CD14-positive monocyte (primary cell): Measurements from ENCODE around the gene DACT2. TPM values are rescaled to one million over a fixed set of nuclear protein-coding genes. Genes with fewer than 3 reads are reported as not detected.

Source experiments
- DNase-seq, 3 donors: peaks; one replicate each; pipeline ENCODE4 v3.0.0-alpha.2; 2011 to 2022
- H2AFZ ChIP-seq: 2 replicates; pipeline ENCODE4 v1.6.0; 2012; ENCODE audit warnings: mild to moderate bottlenecking, low read depth, low read length, inconsistent platforms; ENCODE audit not compliant: insufficient read depth, poor library complexity, severe bottlenecking
- H3K27ac ChIP-seq, 2 donors: 1 replicate in 1 of 2; 2 replicates in 1 of 2; pipeline ENCODE4 v1.5.1; 2012 to 2013; ENCODE audit warnings: low read length in 2 of 2, control low read depth in 1 of 2, inconsistent platforms in 1 of 2, low read depth in 1 of 2, mild to moderate bottlenecking in 1 of 2
- H3K27me3 ChIP-seq, 2 donors: one replicate each; pipeline versions ENCODE4 v1.6.0 to v1.6.1; 2011 to 2013; ENCODE audit warnings: low read length in 2 of 2; ENCODE audit not compliant: control insufficient read depth in 2 of 2, insufficient read depth in 2 of 2
- H3K36me3 ChIP-seq, 2 donors: replicated peaks in 1 of 2; 1 replicate in 1 of 2; 2 replicates in 1 of 2; pipeline versions ENCODE4 v1.5.1 to v1.6.1; 2012 to 2013; ENCODE audit warnings: low read length in 2 of 2, control low read depth in 1 of 2, inconsistent platforms in 1 of 2, mild to moderate bottlenecking in 1 of 2; ENCODE audit not compliant: insufficient read depth in 2 of 2, control insufficient read depth in 1 of 2
- H3K4me1 ChIP-seq, 2 donors: 1 replicate in 1 of 2; 2 replicates in 1 of 2; pipeline versions ENCODE4 v1.5.1 to v1.6.1; 2012 to 2013; ENCODE audit warnings: low read length in 2 of 2, control low read depth in 1 of 2, inconsistent platforms in 1 of 2, mild to moderate bottlenecking in 1 of 2, moderate library complexity in 1 of 2; ENCODE audit not compliant: insufficient read depth in 2 of 2, control insufficient read depth in 1 of 2
- H3K4me2 ChIP-seq: replicated peaks from 2 replicates; pipeline ENCODE3; 2012; ENCODE audit warnings: low read length, moderate library complexity, mild to moderate bottlenecking; ENCODE audit not compliant: poor library complexity, severe bottlenecking; ENCODE audit errors: extremely low read depth
- H3K4me3 ChIP-seq, 3 experiments: fragments of 200-600 bp in 1 of 3; sonication (generic) in 1 of 3; replicated peaks in 1 of 3; 1 replicate in 2 of 3; 2 replicates in 1 of 3; pipeline ENCODE4 v1.5.1; 2011 to 2013; ENCODE audit warnings: low read length in 3 of 3, mild to moderate bottlenecking in 3 of 3, control low read depth in 2 of 3, low read depth in 2 of 3, inconsistent platforms in 1 of 3, moderate library complexity in 1 of 3
- H3K79me2 ChIP-seq: 2 replicates; pipeline ENCODE4 v1.6.0; 2012; ENCODE audit warnings: mild to moderate bottlenecking, control low read depth, inconsistent platforms, low read length, moderate library complexity; ENCODE audit not compliant: insufficient read depth
- H3K9ac ChIP-seq: 2 replicates; pipeline ENCODE4 v1.6.0; 2017; ENCODE audit warnings: low read length, mild to moderate bottlenecking; ENCODE audit not compliant: insufficient read depth, poor library complexity, severe bottlenecking
- H3K9me3 ChIP-seq, 2 donors: replicated peaks in 1 of 2; 1 replicate in 1 of 2; 2 replicates in 1 of 2; pipeline versions ENCODE4 v1.5.1 to v1.6.1; 2012 to 2013; ENCODE audit warnings: low read length in 2 of 2, control low read depth in 1 of 2; ENCODE audit not compliant: control insufficient read depth in 1 of 2, insufficient read depth in 1 of 2
- H4K20me1 ChIP-seq: 2 replicates; pipeline ENCODE4 v1.6.0; 2012; ENCODE audit warnings: mild to moderate bottlenecking, low read length, control low read depth, moderate library complexity; ENCODE audit not compliant: insufficient read depth
- H3K27ac Mint-ChIP-seq, 7 donors: one replicate each; pipeline ENCODE4 v1.8.0; 2020; ENCODE audit warnings: mild to moderate bottlenecking in 7 of 7, mixed read lengths in 7 of 7, moderate library complexity in 6 of 7, inconsistent platforms in 2 of 7
- H3K27me3 Mint-ChIP-seq, 3 donors: one replicate each; pipeline ENCODE4 v1.8.0; 2021 to 2022; ENCODE audit warnings: low read depth in 3 of 3, mild to moderate bottlenecking in 3 of 3, mixed read lengths in 3 of 3, moderate library complexity in 3 of 3, inconsistent platforms in 1 of 3
- H3K36me3 Mint-ChIP-seq, 2 donors: one replicate each; pipeline ENCODE4 v1.8.0; 2020; ENCODE audit warnings: mixed read lengths in 2 of 2, inconsistent platforms in 1 of 2, mild to moderate bottlenecking in 1 of 2
- H3K4me1 Mint-ChIP-seq: one replicate; pipeline ENCODE4 v1.8.0; 2020; ENCODE audit warnings: mild to moderate bottlenecking, mixed read lengths
- H3K4me3 Mint-ChIP-seq, 2 donors: one replicate each; pipeline ENCODE4 v1.8.0; 2020; ENCODE audit warnings: mild to moderate bottlenecking in 2 of 2, mixed read lengths in 2 of 2, moderate library complexity in 1 of 2
- H3K9me3 Mint-ChIP-seq, 7 donors: one replicate each; pipeline ENCODE4 v1.8.0; 2020 to 2022; ENCODE audit warnings: mixed read lengths in 7 of 7, mild to moderate bottlenecking in 6 of 7, moderate library complexity in 6 of 7, inconsistent platforms in 2 of 7
- WGBS: methylation state at CpG from one replicate; pipeline ENCODE4 v1.1.5; 2013; ENCODE audit warnings: missing lambda C conversion rate; ENCODE audit not compliant: insufficient coverage; 5-methylcytosine and 5-hydroxymethylcytosine counted together
- intact Hi-C, 2 donors: fragments of 100-400 bp; cut with micrococcal nuclease; formaldehyde crosslinking; loops; one replicate each; pipeline versions ENCODE4 v1.15.0 to v1.15.1; 2023
- polyA plus RNA-seq, 3 donors: library from polyadenylated mRNA; depleted of rRNA in 1 of 3; unstranded in 2 of 3; stranded (reverse) in 1 of 3; fragments of 300-500 nt in 2 of 3; fragments of >200 nt in 1 of 3; fragmentation: Illumina TruSeq in 2 of 3; gene quantifications; 1 replicate in 2 of 3; 2 replicates in 1 of 3; pipeline ENCODE4 v1.2.3, GENCODE V29; 2012 to 2021
- TF ChIP-seq, protein P1 (sequence below): fragments of 200-600 bp; IDR thresholded peaks from one replicate; pipeline ENCODE4 v1.8.0; 2022; ENCODE audit warnings: antibody characterized with exemption, mild to moderate bottlenecking

The DACT2 gene
- polyA plus RNA-seq, 3 donors: not detected

DNA sequence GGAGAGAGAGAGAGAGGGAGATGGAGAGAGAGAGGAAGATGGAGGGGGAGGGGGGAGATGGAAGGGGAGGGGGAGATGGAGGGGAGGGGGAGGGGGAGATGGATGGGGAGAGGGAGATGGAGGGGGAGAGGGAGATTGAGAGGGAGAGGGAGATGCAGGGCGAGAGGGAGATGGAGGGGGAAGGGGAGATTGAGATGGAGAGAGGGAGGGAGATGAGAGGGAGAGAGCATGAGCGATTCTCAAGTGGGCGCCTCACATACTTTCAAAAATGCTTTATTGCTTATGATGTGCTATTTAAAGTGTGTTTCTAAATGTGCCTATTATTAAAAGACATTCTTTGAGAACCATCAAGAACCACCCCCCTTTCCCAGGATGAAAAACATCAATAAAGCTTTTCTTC is 43.7 kb upstream of the DACT2 start:
- no peak overlapping the region for H3K27ac Mint-ChIP-seq
- Histone ChIP-seq H4K20me1 (no peaks in the 10 kb centered on the region), H3K27ac (no peak overlapping the region), H3K36me3 (no peaks in the 10 kb centered on the region), H3K79me2 (no peaks in the 10 kb centered on the region), H3K4me2 (no peak overlapping the region), H3K4me1 (no peaks in the 10 kb centered on the region), H3K27me3 (no peaks in the 10 kb centered on the region), H3K9ac (no peak overlapping the region), H3K9me3 (peaks cover 0 to 3% of the 10 kb centered on the region in 2 donors), H2AFZ (no peak overlapping the region), H3K4me3 (no peak overlapping the region)
- no peaks in the 10 kb centered on the region for H3K4me1 Mint-ChIP-seq
- TF ChIP-seq, protein P1, sequence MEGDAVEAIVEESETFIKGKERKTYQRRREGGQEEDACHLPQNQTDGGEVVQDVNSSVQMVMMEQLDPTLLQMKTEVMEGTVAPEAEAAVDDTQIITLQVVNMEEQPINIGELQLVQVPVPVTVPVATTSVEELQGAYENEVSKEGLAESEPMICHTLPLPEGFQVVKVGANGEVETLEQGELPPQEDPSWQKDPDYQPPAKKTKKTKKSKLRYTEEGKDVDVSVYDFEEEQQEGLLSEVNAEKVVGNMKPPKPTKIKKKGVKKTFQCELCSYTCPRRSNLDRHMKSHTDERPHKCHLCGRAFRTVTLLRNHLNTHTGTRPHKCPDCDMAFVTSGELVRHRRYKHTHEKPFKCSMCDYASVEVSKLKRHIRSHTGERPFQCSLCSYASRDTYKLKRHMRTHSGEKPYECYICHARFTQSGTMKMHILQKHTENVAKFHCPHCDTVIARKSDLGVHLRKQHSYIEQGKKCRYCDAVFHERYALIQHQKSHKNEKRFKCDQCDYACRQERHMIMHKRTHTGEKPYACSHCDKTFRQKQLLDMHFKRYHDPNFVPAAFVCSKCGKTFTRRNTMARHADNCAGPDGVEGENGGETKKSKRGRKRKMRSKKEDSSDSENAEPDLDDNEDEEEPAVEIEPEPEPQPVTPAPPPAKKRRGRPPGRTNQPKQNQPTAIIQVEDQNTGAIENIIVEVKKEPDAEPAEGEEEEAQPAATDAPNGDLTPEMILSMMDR: no peak
- H3K27me3 Mint-ChIP-seq: peaks cover 4 to 14% (median 9%) of the 10 kb centered on the region in 3 donors
- WGBS: no CpG with 5 or more reads among the region's 3 CpGs
- intact Hi-C loops: no loop called here
- H3K9me3 Mint-ChIP-seq: peaks cover 2 to 14% (median 6%) of the 10 kb centered on the region in 7 donors
- H3K36me3 Mint-ChIP-seq: no peaks in the 10 kb centered on the region
- DNase-seq: no peak
- no peak overlapping the region for H3K4me3 Mint-ChIP-seq

DNA sequence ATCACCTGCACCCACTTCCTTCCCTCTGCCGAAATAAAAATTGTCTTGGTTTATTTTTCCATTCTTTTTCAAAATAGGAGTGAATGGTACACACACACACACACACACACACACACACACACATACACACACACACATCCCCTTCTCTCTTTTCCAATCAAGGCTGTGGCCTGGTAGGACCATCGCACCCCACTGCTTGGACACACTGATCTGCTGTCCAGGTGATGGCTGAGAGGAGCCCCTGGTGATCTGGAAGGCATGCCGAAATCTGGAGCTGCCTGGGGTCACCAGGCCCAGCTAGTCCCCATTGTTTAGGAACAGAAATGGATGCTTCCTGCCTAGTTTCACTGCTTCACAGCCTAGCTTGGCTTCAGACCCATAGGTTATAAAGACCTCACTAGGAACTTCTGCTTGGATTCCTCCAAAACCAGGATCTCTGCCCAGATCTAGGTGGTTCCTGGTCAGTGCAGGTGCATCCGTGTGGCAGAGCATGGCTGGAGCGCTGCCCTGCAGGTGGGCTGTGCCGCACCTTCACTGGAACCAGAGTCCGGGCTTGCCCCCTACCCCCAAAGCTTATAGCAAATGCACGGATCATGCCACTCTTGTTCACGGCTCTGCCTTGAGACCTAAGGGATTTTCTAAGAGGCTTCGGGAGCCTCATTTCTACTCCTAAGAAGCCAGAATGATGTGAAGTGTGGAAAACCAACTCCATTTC is 42.9 kb upstream of the DACT2 start:
- Histone ChIP-seq H3K36me3 (no peaks in the 10 kb centered on the region), H3K79me2 (no peaks in the 10 kb centered on the region), H3K4me3 (no peak overlapping the region), H4K20me1 (no peaks in the 10 kb centered on the region), H2AFZ (no peak overlapping the region), H3K27me3 (no peaks in the 10 kb centered on the region), H3K27ac (no peak overlapping the region), H3K4me2 (no peak overlapping the region), H3K9ac (no peak overlapping the region), H3K9me3 (peaks cover 0 to 3% of the 10 kb centered on the region in 2 donors), H3K4me1 (no peaks in the 10 kb centered on the region)
- intact Hi-C loops: no loop called here
- H3K4me3 Mint-ChIP-seq: no peak overlapping the region
- no peak for DNase-seq
- H3K4me1 Mint-ChIP-seq: no peaks in the 10 kb centered on the region
- H3K36me3 Mint-ChIP-seq: no peaks in the 10 kb centered on the region
- 90% methylated on average over 2 of the region's 10 CpGs for WGBS
- peaks cover 4 to 8% (median 7%) of the 10 kb centered on the region in 3 donors for H3K27me3 Mint-ChIP-seq
- peaks cover 2 to 14% (median 6%) of the 10 kb centered on the region in 7 donors for H3K9me3 Mint-ChIP-seq
- TF ChIP-seq, protein P1: no peak
- no peak overlapping the region for H3K27ac Mint-ChIP-seq
